ENCODE data around the gene DCAF5. TPM values are rescaled to one million over a fixed set of nuclear protein-coding genes. Genes with fewer than 3 reads are reported as not detected.

The DCAF5 gene
- total RNA-seq, 1 donor: 38.7 TPM

GRCh38 chr14:69017706-69018105 lies 135.2 kb downstream of the DCAF5 start:
- Histone ChIP-seq H3K36me3 (ENCODE audit: insufficient read depth, low read length) (no peaks in the 10 kb centered on the region), H3K9me3 (ENCODE audit: low read depth, low read length) (no peaks in the 10 kb centered on the region), H3K27ac (ENCODE audit: low read depth, low read length) (no peak overlapping the region), H3K79me2 (ENCODE audit: insufficient read depth, low read length) (no peaks in the 10 kb centered on the region), H2AFZ (ENCODE audit: low read length) (no peak overlapping the region), H3K27me3 (ENCODE audit: insufficient read depth, low read length) (no peaks in the 10 kb centered on the region), H3K4me2 (ENCODE audit: insufficient read depth, low read length) (no peak overlapping the region), H3K4me1 (ENCODE audit: insufficient read depth, low read length) (peaks cover 15% of the 10 kb centered on the region), H4K20me1 (ENCODE audit: insufficient read depth, low read length) (no peaks in the 10 kb centered on the region), H3K4me3 (ENCODE audit: insufficient read depth, low read length) (no peak overlapping the region)
- DNase-seq (ENCODE audit: insufficient read length, low spot score, missing footprints): no peak
- TF ChIP-seq CTCF (IDR thresholded peaks at IDR 0.05; ENCODE audit: extremely low read depth, low read depth, low read length): no peak

GRCh38 chr14:69014829-69015259 lies 138.1 kb downstream of the DCAF5 start:
- Histone ChIP-seq H3K27me3 (ENCODE audit: insufficient read depth, low read length) (no peaks in the 10 kb centered on the region), H3K4me3 (ENCODE audit: insufficient read depth, low read length) (no peak overlapping the region), H3K4me2 (ENCODE audit: insufficient read depth, low read length) (no peak overlapping the region), H3K36me3 (ENCODE audit: insufficient read depth, low read length) (no peaks in the 10 kb centered on the region), H2AFZ (ENCODE audit: low read length) (peak overlapping the region; percentile 44), H3K9me3 (ENCODE audit: low read depth, low read length) (no peaks in the 10 kb centered on the region), H3K79me2 (ENCODE audit: insufficient read depth, low read length) (no peaks in the 10 kb centered on the region), H3K27ac (ENCODE audit: low read depth, low read length) (no peak overlapping the region), H4K20me1 (ENCODE audit: insufficient read depth, low read length) (no peaks in the 10 kb centered on the region), H3K4me1 (ENCODE audit: insufficient read depth, low read length) (peaks cover 20% of the 10 kb centered on the region)
- peak; percentile 83 for DNase-seq (ENCODE audit: insufficient read length, low spot score, missing footprints)
- no peak for TF ChIP-seq CTCF (IDR thresholded peaks at IDR 0.05; ENCODE audit: extremely low read depth, low read depth, low read length)

GRCh38 chr14:69013943-69014782 lies 138.8 kb downstream of the DCAF5 start:
- Histone ChIP-seq H3K4me1 (ENCODE audit: insufficient read depth, low read length) (peaks cover 20% of the 10 kb centered on the region), H2AFZ (ENCODE audit: low read length) (peak overlapping the region; percentile 44), H3K4me3 (ENCODE audit: insufficient read depth, low read length) (no peak overlapping the region), H3K27ac (ENCODE audit: low read depth, low read length) (no peak overlapping the region), H3K36me3 (ENCODE audit: insufficient read depth, low read length) (no peaks in the 10 kb centered on the region), H4K20me1 (ENCODE audit: insufficient read depth, low read length) (no peaks in the 10 kb centered on the region), H3K9me3 (ENCODE audit: low read depth, low read length) (no peaks in the 10 kb centered on the region), H3K27me3 (ENCODE audit: insufficient read depth, low read length) (no peaks in the 10 kb centered on the region), H3K79me2 (ENCODE audit: insufficient read depth, low read length) (no peaks in the 10 kb centered on the region), H3K4me2 (ENCODE audit: insufficient read depth, low read length) (no peak overlapping the region)
- TF ChIP-seq CTCF (IDR thresholded peaks at IDR 0.05; ENCODE audit: extremely low read depth, low read depth, low read length): no peak
- DNase-seq (ENCODE audit: insufficient read length, low spot score, missing footprints): peak; percentile 72

- Histone ChIP-seq H3K79me2 (ENCODE audit: insufficient read depth, low read length) (no peaks in the 10 kb centered on the region), H2AFZ (ENCODE audit: low read length) (no peak overlapping the region), H3K9me3 (ENCODE audit: low read depth, low read length) (no peaks in the 10 kb centered on the region), H3K4me2 (ENCODE audit: insufficient read depth, low read length) (no peak overlapping the region), H3K4me1 (ENCODE audit: insufficient read depth, low read length) (peaks cover 26% of the 10 kb centered on the region), H3K36me3 (ENCODE audit: insufficient read depth, low read length) (no peaks in the 10 kb centered on the region), H3K27ac (ENCODE audit: low read depth, low read length) (no peak overlapping the region), H3K4me3 (ENCODE audit: insufficient read depth, low read length) (no peak overlapping the region), H3K27me3 (ENCODE audit: insufficient read depth, low read length) (no peaks in the 10 kb centered on the region), H4K20me1 (ENCODE audit: insufficient read depth, low read length) (no peaks in the 10 kb centered on the region)
- no peak for DNase-seq (ENCODE audit: insufficient read length, low spot score, missing footprints)
- no peak for TF ChIP-seq CTCF (IDR thresholded peaks at IDR 0.05; ENCODE audit: extremely low read depth, low read depth, low read length)
Measured at GRCh38 chr14:69012256-69012953, 140.5 kb downstream of the DCAF5 start.
